H9 (cell line): ENCODE data around the gene KLHL5. TPM values are rescaled to one million over a fixed set of nuclear protein-coding genes. Genes with fewer than 3 reads are reported as not detected.

ENCODE experiments used
- DNase-seq: peaks from one replicate; pipeline ENCODE4 v3.0.0-alpha.2; 2017
- H2AFZ ChIP-seq: one replicate; pipeline ENCODE4 v1.6.1; 2013; ENCODE audit warnings: mild to moderate bottlenecking, low read length, control low read depth, moderate library complexity
- H2AK5ac ChIP-seq: 2 replicates; pipeline ENCODE4 v1.6.1; 2013; ENCODE audit warnings: low read length, control low read depth, mixed read lengths; ENCODE audit not compliant: insufficient read length
- H2BK120ac ChIP-seq: one replicate; pipeline ENCODE4 v1.6.1; 2013; ENCODE audit warnings: low read depth, mild to moderate bottlenecking, low read length, control low read depth, inconsistent platforms; ENCODE audit not compliant: poor library complexity, severe bottlenecking
- H2BK12ac ChIP-seq: 2 replicates; pipeline ENCODE4 v1.6.1; 2013; ENCODE audit warnings: low read length, control low read depth, mixed read lengths, low read depth; ENCODE audit not compliant: insufficient read length
- H2BK15ac ChIP-seq: 2 replicates; pipeline ENCODE4 v1.6.1; 2013; ENCODE audit warnings: low read depth, low read length, control low read depth
- H2BK20ac ChIP-seq: one replicate; pipeline ENCODE4 v1.6.1; 2013; ENCODE audit warnings: low read depth, mild to moderate bottlenecking, low read length, control low read depth, inconsistent platforms; ENCODE audit not compliant: poor library complexity, severe bottlenecking
- H2BK5ac ChIP-seq: 2 replicates; pipeline ENCODE4 v1.6.1; 2013; ENCODE audit warnings: low read length, control low read depth, mixed read lengths; ENCODE audit not compliant: insufficient read length
- H3K14ac ChIP-seq: 2 replicates; pipeline ENCODE4 v1.6.1; 2013; ENCODE audit warnings: low read length, control low read depth; ENCODE audit not compliant: insufficient read depth
- H3K18ac ChIP-seq: 2 replicates; pipeline ENCODE4 v1.6.1; 2013; ENCODE audit warnings: low read depth, mild to moderate bottlenecking, mixed read lengths, low read length, control low read depth; ENCODE audit not compliant: insufficient read length
- H3K23ac ChIP-seq: 2 replicates; pipeline ENCODE4 v1.6.1; 2013; ENCODE audit warnings: low read length, control low read depth, mixed read lengths, low read depth; ENCODE audit not compliant: insufficient read length
- H3K23me2 ChIP-seq: 2 replicates; pipeline ENCODE4 v1.6.1; 2013; ENCODE audit warnings: low read depth, mild to moderate bottlenecking, mixed read lengths, low read length, control low read depth; ENCODE audit not compliant: insufficient read length, poor library complexity, severe bottlenecking
- H3K27ac ChIP-seq: 2 replicates; pipeline ENCODE4 v1.5.1; 2013; ENCODE audit warnings: low read length, control low read depth, mixed read lengths, low read depth; ENCODE audit not compliant: insufficient read length
- H3K27me3 ChIP-seq: 2 replicates; pipeline ENCODE4 v1.6.1; 2013; ENCODE audit warnings: low read length, control low read depth, inconsistent platforms; ENCODE audit not compliant: insufficient read depth
- H3K4ac ChIP-seq: 2 replicates; pipeline ENCODE4 v1.6.1; 2013; ENCODE audit warnings: low read depth, mild to moderate bottlenecking, control low read depth, inconsistent platforms, low read length, moderate library complexity
- H3K4me1 ChIP-seq: 2 replicates; pipeline ENCODE4 v1.6.1; 2013; ENCODE audit warnings: low read length, control low read depth, inconsistent platforms; ENCODE audit not compliant: insufficient read depth
- H3K4me2 ChIP-seq: 2 replicates; pipeline ENCODE4 v1.6.1; 2013; ENCODE audit warnings: low read length, control low read depth, mixed read lengths; ENCODE audit not compliant: insufficient read length, insufficient read depth
- H3K56ac ChIP-seq: 2 replicates; pipeline ENCODE4 v1.6.1; 2013; ENCODE audit warnings: low read depth, mild to moderate bottlenecking, mixed read lengths, low read length, control low read depth; ENCODE audit not compliant: insufficient read length
- H3K79me1 ChIP-seq: 2 replicates; pipeline ENCODE4 v1.6.1; 2013; ENCODE audit warnings: low read depth, mild to moderate bottlenecking, moderate library complexity, low read length, control low read depth, inconsistent platforms; ENCODE audit not compliant: insufficient read depth, poor library complexity, severe bottlenecking
- H3K79me2 ChIP-seq: 2 replicates; pipeline ENCODE4 v1.6.1; 2013; ENCODE audit warnings: low read length, control low read depth, inconsistent platforms; ENCODE audit not compliant: insufficient read depth
- H3K9ac ChIP-seq: 2 replicates; pipeline ENCODE4 v1.6.1; 2013; ENCODE audit warnings: low read length, control low read depth, mixed read lengths; ENCODE audit not compliant: insufficient read length; ENCODE audit errors: extremely low read depth
- H3K9me3 ChIP-seq: one replicate; pipeline ENCODE4 v1.6.1; 2013; ENCODE audit warnings: low read depth, low read length, inconsistent platforms; ENCODE audit not compliant: control insufficient read depth
- H3T11ph ChIP-seq: one replicate; pipeline ENCODE4 v1.6.1; 2013; ENCODE audit warnings: mild to moderate bottlenecking, low read length, control low read depth, inconsistent platforms
- H4K20me1 ChIP-seq: one replicate; pipeline ENCODE4 v1.6.1; 2013; ENCODE audit not compliant: control insufficient read depth, insufficient read length, insufficient read depth
- H4K5ac ChIP-seq: 2 replicates; pipeline ENCODE4 v1.6.1; 2013; ENCODE audit warnings: low read depth, mild to moderate bottlenecking, mixed read lengths, low read length, control low read depth; ENCODE audit not compliant: insufficient read length
- H4K8ac ChIP-seq: replicated peaks from 2 replicates; pipeline ENCODE4 v1.6.1; 2013; ENCODE audit warnings: low read length, control low read depth, mixed read lengths, low read depth; ENCODE audit not compliant: insufficient read length
- H4K91ac ChIP-seq: 2 replicates; pipeline ENCODE4 v1.6.1; 2013; ENCODE audit warnings: low read depth, mild to moderate bottlenecking, moderate library complexity, mixed read lengths, low read length, control low read depth; ENCODE audit not compliant: insufficient read length
- H3K27ac Mint-ChIP-seq, 3 experiments: 2 replicates in 2 of 3; 3 replicates in 1 of 3; pipeline ENCODE4 v1.8.0; 2020 to 2021; ENCODE audit warnings: mixed read lengths in 3 of 3, mild to moderate bottlenecking in 1 of 3, moderate library complexity in 1 of 3
- H3K27me3 Mint-ChIP-seq: 2 replicates; pipeline ENCODE4 v1.8.0; 2021; ENCODE audit warnings: low read depth, mild to moderate bottlenecking, moderate library complexity, mixed read lengths
- H3K36me3 Mint-ChIP-seq, 3 experiments: 2 replicates in 2 of 3; 3 replicates in 1 of 3; pipeline ENCODE4 v1.8.0; 2020 to 2021; ENCODE audit warnings: low read depth in 3 of 3, mixed read lengths in 3 of 3; ENCODE audit not compliant: insufficient read depth in 1 of 3
- H3K4me1 Mint-ChIP-seq, 2 experiments: 2 replicates each; pipeline ENCODE4 v1.8.0; 2020; ENCODE audit warnings: mixed read lengths in 2 of 2
- H3K4me3 Mint-ChIP-seq, 2 experiments: 2 replicates in 1 of 2; 3 replicates in 1 of 2; pipeline ENCODE4 v1.8.0; 2020 to 2021; ENCODE audit warnings: mild to moderate bottlenecking in 2 of 2, mixed read lengths in 2 of 2, moderate library complexity in 1 of 2
- H3K9me3 Mint-ChIP-seq, 2 experiments: 2 replicates in 1 of 2; 3 replicates in 1 of 2; pipeline ENCODE4 v1.8.0; 2020; ENCODE audit warnings: mild to moderate bottlenecking in 2 of 2, mixed read lengths in 2 of 2, moderate library complexity in 1 of 2
- CTCF ChIP-seq: fragments of 200-600 bp; sonication (generic); conservative IDR thresholded peaks from 3 replicates; pipeline ENCODE4 v1.8.0; 2021; ENCODE audit warnings: antibody characterized with exemption, mild to moderate bottlenecking
- WGBS: extraction: QIAGEN DNeasy Blood & Tissue Kit; methylation state at CpG from one replicate; pipeline ENCODE4 v1.1.7; 2013; ENCODE audit warnings: missing lambda C conversion rate, low lambda C conversion rate, mixed read lengths; ENCODE audit not compliant: insufficient read length; ENCODE audit errors: extremely low coverage; 5-methylcytosine and 5-hydroxymethylcytosine counted together
- total RNA-seq: library from RNA; stranded (reverse); gene quantifications from 2 replicates; pipeline ENCODE4 v1.2.1, GENCODE V29; 2021

The KLHL5 gene
- total RNA-seq, 1 experiment from 2014 or later: 16.8 TPM

GRCh38 chr4:39118034-39118658 lies 56.1 kb downstream of the KLHL5 start:
- Histone ChIP-seq H3K23ac (no peak overlapping the region), H4K20me1 (no peaks in the 10 kb centered on the region), H3K4me1 (no peaks in the 10 kb centered on the region), H2AK5ac (no peak overlapping the region), H3K79me1 (no peaks in the 10 kb centered on the region), H2BK12ac (no peak overlapping the region), H2BK120ac (no peak overlapping the region), H2BK5ac (no peak overlapping the region), H4K5ac (no peak overlapping the region), H3K18ac (no peak overlapping the region), H2BK15ac (no peak overlapping the region), H2BK20ac (no peak overlapping the region), H3T11ph (no peak overlapping the region), H3K23me2 (no peaks in the 10 kb centered on the region), H4K8ac (no peak overlapping the region), H3K4ac (no peak overlapping the region), H3K4me2 (no peak overlapping the region), H3K27me3 (no peaks in the 10 kb centered on the region), H3K9me3 (no peaks in the 10 kb centered on the region), H3K14ac (no peak overlapping the region), H3K79me2 (no peaks in the 10 kb centered on the region), H2AFZ (no peak overlapping the region), H3K27ac (no peak overlapping the region), H3K56ac (no peak overlapping the region), H4K91ac (no peak overlapping the region), H3K9ac (no peak overlapping the region)
- no peak for DNase-seq
- H3K4me3 Mint-ChIP-seq: no peak overlapping the region
- no peaks in the 10 kb centered on the region for H3K4me1 Mint-ChIP-seq
- H3K36me3 Mint-ChIP-seq: peaks cover 6 to 23% (median 20%) of the 10 kb centered on the region in 3 experiments
- H3K27ac Mint-ChIP-seq: no peak overlapping the region
- WGBS: no CpG with 5 or more reads among the region's 6 CpGs
- TF ChIP-seq CTCF: no peak
- H3K27me3 Mint-ChIP-seq: no peaks in the 10 kb centered on the region
- H3K9me3 Mint-ChIP-seq: peaks cover 0 to 3% of the 10 kb centered on the region in 2 experiments; a peak in 1 of 5 replicates
